ENCODE measurements around the gene CLTB.
A peak's percentile ranks its signal among the peaks of the same experiment; 100 is the strongest.

The CLTB gene

DNA sequence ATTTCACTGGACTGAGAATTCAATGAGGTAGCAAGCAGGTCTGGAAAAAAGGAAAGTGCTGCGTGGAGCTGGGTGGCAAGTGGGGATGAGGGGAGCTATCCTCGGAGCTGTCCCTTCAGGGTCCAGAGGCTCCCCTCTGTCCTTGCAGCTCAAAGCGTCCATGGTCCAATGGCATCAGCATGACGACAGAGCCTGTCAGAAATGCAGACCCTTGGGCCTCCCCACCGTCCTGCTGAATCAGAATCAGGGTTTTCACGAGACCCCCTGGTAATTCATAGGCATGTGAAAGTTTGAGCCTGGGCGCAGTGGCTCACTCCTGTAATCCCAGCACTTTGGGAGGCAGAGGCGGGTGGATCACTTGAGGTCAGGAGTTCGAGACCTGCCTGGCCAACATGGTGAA lies 22.2 kb downstream of the CLTB start:
- Histone ChIP-seq H3K36me3 (ENCODE audit: control insufficient read depth, insufficient read depth, low read length) (no peaks in the 10 kb centered on the region), H3K79me2 (peaks cover 25% of the 10 kb centered on the region), H3K4me2 (ENCODE audit: low read length) (no peak overlapping the region), H2AFZ (no peak overlapping the region), H3K27me3 (ENCODE audit: control insufficient read depth, insufficient read depth, low read length) (no peaks in the 10 kb centered on the region), H3K27ac (no peak overlapping the region), H3K9me3 (ENCODE audit: control insufficient read depth, low read length) (no peaks in the 10 kb centered on the region), H3K9ac (no peak overlapping the region), H3K4me1 (peaks cover 32% of the 10 kb centered on the region), H3K4me3 (ENCODE audit: low read depth, low read length) (no peak overlapping the region)
- TF ChIP-seq CTCF (IDR thresholded peaks at IDR 0.05): no peak

- Histone ChIP-seq H3K79me2 (peaks cover 28% of the 10 kb centered on the region), H3K36me3 (ENCODE audit: control insufficient read depth, insufficient read depth, low read length) (no peaks in the 10 kb centered on the region), H3K9ac (no peak overlapping the region), H3K27ac (no peak overlapping the region), H3K4me1 (peaks cover 33% of the 10 kb centered on the region), H3K4me3 (ENCODE audit: low read depth, low read length) (no peak overlapping the region), H3K27me3 (ENCODE audit: control insufficient read depth, insufficient read depth, low read length) (no peaks in the 10 kb centered on the region), H3K4me2 (ENCODE audit: low read length) (no peak overlapping the region), H3K9me3 (ENCODE audit: control insufficient read depth, low read length) (no peaks in the 10 kb centered on the region), H2AFZ (no peak overlapping the region)
- no peak for TF ChIP-seq CTCF (IDR thresholded peaks at IDR 0.05)
Observed at GRCh38 chr5:176392526-176392925, 23.8 kb downstream of the CLTB start.

DNA sequence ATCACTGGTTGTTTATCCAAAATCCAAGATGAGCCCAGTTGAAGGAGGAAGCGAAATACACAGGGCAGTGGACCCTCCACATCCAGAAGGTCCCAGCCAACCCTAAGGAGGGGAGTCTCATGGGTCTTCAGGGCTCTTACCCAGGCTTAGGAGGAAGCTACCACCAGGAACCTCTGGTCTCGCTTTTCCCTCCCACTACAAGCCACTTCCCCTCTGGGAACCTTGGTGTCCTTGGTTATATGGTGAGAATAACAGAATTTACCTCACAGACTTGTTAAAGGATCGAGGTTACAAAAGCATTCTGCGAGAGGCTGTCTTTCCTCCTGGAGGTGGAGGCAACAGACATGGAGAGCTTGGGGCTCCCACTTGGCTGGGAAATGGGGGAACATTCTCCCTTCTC lies 24.3 kb downstream of the CLTB start:
- Histone ChIP-seq H3K4me1 (peaks cover 35% of the 10 kb centered on the region), H3K27me3 (ENCODE audit: control insufficient read depth, insufficient read depth, low read length) (no peaks in the 10 kb centered on the region), H3K4me3 (ENCODE audit: low read depth, low read length) (no peak overlapping the region), H3K4me2 (ENCODE audit: low read length) (no peak overlapping the region), H3K27ac (no peak overlapping the region), H3K9ac (no peak overlapping the region), H3K79me2 (peaks cover 29% of the 10 kb centered on the region), H3K9me3 (ENCODE audit: control insufficient read depth, low read length) (no peaks in the 10 kb centered on the region), H2AFZ (no peak overlapping the region), H3K36me3 (ENCODE audit: control insufficient read depth, insufficient read depth, low read length) (no peaks in the 10 kb centered on the region)
- no peak for TF ChIP-seq CTCF (IDR thresholded peaks at IDR 0.05)

GRCh38 chr5:176391479-176391878 lies 24.9 kb downstream of the CLTB start:
- Histone ChIP-seq H3K9me3 (ENCODE audit: control insufficient read depth, low read length) (no peaks in the 10 kb centered on the region), H3K4me2 (ENCODE audit: low read length) (no peak overlapping the region), H3K36me3 (ENCODE audit: control insufficient read depth, insufficient read depth, low read length) (no peaks in the 10 kb centered on the region), H3K27ac (peak overlapping the region; percentile 9), H3K27me3 (ENCODE audit: control insufficient read depth, insufficient read depth, low read length) (no peaks in the 10 kb centered on the region), H3K4me1 (peaks cover 30% of the 10 kb centered on the region), H3K79me2 (peaks cover 29% of the 10 kb centered on the region), H2AFZ (no peak overlapping the region), H3K4me3 (ENCODE audit: low read depth, low read length) (no peak overlapping the region), H3K9ac (no peak overlapping the region)
- TF ChIP-seq CTCF (IDR thresholded peaks at IDR 0.05): no peak
